Fibroblast of peridontal ligament (primary cell): Measurements from ENCODE around the gene MINDY3.
A peak's percentile ranks its signal among the peaks of the same experiment; 100 is the strongest.

Experiments used
- DNase-seq: peaks from one replicate; pipeline ENCODE4 v3.0.0-alpha.2; 2010; ENCODE audit errors: extremely low read depth

Gene MINDY3

GRCh38 chr10:15738270-15738925 is 121.9 kb downstream of the MINDY3 start:
- DNase-seq: peak; percentile 93

DNA sequence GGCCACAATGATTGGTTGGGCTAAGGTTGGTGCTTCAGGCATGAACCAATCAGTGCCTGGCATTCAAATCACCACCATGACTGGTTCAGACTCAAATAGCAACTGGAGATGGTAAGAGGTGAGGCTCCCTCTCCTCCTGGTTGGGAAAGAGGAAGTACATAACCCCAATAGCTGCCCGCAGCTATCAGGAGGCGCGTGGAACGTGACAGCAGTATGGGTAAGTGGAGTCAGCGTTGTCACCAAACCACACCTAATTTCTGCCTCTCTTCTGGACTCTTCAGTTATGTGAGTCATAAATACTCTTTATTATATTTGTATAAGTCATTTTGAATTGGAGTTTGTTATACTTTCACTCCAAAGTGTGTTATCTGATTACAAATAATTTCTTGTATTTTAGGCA is 122.7 kb downstream of the MINDY3 start:
- DNase-seq: no peak

- peak; percentile 73 for DNase-seq
Measured at GRCh38 chr10:15735763-15736162, 124.5 kb downstream of the MINDY3 start.

- DNase-seq: no peak
Measured at GRCh38 chr10:15730341-15730740, 130.0 kb downstream of the MINDY3 start.

DNA sequence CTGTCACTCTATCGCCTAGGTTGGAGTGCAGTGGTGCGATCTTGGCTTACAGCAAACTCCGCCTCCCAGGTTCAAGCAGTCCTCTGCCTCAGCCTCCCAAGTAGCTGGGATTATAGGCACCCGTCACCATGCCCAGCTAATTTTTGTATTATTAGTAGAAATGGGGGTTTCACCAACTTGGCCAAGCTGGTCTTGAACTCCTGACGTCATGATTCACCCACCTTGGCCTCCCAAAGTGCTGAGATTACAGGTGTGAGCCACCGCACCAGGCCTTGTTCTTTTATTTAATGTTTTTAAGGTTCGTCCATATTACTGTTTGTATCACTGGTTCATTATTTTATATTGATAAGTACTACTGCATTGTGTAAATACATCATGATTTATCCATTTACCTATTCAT is 130.4 kb downstream of the MINDY3 start:
- no peak for DNase-seq
